K562 (cell line): Measurements from ENCODE around the gene RETREG2. TPM values are rescaled to one million over a fixed set of nuclear protein-coding genes. Genes with fewer than 3 reads are reported as not detected.

Experiments used
- ATAC-seq: fragments of 200-7000 bp; cut with Tn5 transposase; 3 replicates; pipeline ENCODE4 v1.9.1; 2020; ENCODE audit warnings: moderate library complexity
- BruUV-seq: library from RNA; stranded (reverse); fragments of 400-500 nt; replicated peaks from 2 replicates; lab custom pipeline; 2021; lab: Mats Ljungman, UMichigan
- CTCF ChIA-PET: fragments of 300-600 bp; formaldehyde crosslinking; extraction: SDS; loops from one replicate; lab custom pipeline; 2021; ENCODE audit warnings: low intra/inter-chr PET ratio; lab: Yijun Ruan, JAX
- POLR2A ChIA-PET: fragments of 300-600, 350-650 bp; sonication (Branson Sonifier 250); formaldehyde crosslinking; extraction: SDS; loops from one replicate; lab custom pipeline; 2021; ENCODE audit warnings: antibody characterized with exemption, inconsistent platforms; lab: Yijun Ruan, JAX
- DNase-seq, 4 experiments: peaks; one replicate each; pipeline versions ENCODE4 v3.0.0 to v3.0.0-alpha.2; 2011 to 2018; ENCODE audit warnings: low spot score in 3 of 4, mixed read lengths in 3 of 4; ENCODE audit errors: extremely low read depth in 1 of 4
- FAIRE-seq: peaks from 2 replicates; lab custom pipeline; 2011; peaks lifted over from hg19 to GRCh38; lab: Jason Lieb, UNC
- H2AFZ ChIP-seq: 2 replicates; pipeline ENCODE4 v1.6.0; 2011; ENCODE audit warnings: low read depth, low read length, control low read depth, inconsistent platforms
- H3K27ac ChIP-seq: fragments of 200-600 bp; 3 replicates; pipeline ENCODE4 v1.8.0; 2011; ENCODE audit warnings: low read depth, mild to moderate bottlenecking, control low read depth, inconsistent platforms, low read length, moderate library complexity, mixed read lengths; ENCODE audit errors: extremely low read depth
- H3K27me3 ChIP-seq, 2 experiments: fragments of 300-600 bp in 1 of 2; 2 replicates in 1 of 2; 3 replicates in 1 of 2; pipeline versions ENCODE4 v1.6.0 to v1.8.0; 2011; ENCODE audit warnings: inconsistent platforms in 2 of 2, low read length in 2 of 2, mild to moderate bottlenecking in 1 of 2, mixed read lengths in 1 of 2, moderate library complexity in 1 of 2; ENCODE audit not compliant: control insufficient read depth in 2 of 2, insufficient read depth in 2 of 2
- H3K36me3 ChIP-seq: fragments of 300-600 bp; 3 replicates; pipeline ENCODE4 v1.8.0; 2011; ENCODE audit warnings: mild to moderate bottlenecking, low read length, inconsistent platforms; ENCODE audit not compliant: control insufficient read depth, insufficient read depth
- H3K4me1 ChIP-seq, 2 experiments: fragments of 200-600 bp in 1 of 2; replicated peaks in 1 of 2; 2 replicates in 1 of 2; 3 replicates in 1 of 2; pipeline versions ENCODE4 v1.5.1 to v1.8.0; 2011; ENCODE audit warnings: inconsistent platforms in 2 of 2, low read length in 2 of 2, mild to moderate bottlenecking in 1 of 2, mixed read lengths in 1 of 2, moderate library complexity in 1 of 2; ENCODE audit not compliant: control insufficient read depth in 2 of 2, insufficient read depth in 2 of 2
- H3K4me2 ChIP-seq: 2 replicates; pipeline ENCODE4 v1.6.1; 2011; ENCODE audit warnings: low read length, control low read depth, inconsistent platforms, mixed read lengths; ENCODE audit not compliant: insufficient read depth
- H3K4me3 ChIP-seq: fragments of 200-600 bp; sonication (generic), shearing (Covaris generic); 2 replicates; pipeline ENCODE4 v1.5.1; 2016; ENCODE audit warnings: control low read depth, inconsistent platforms
- H3K79me2 ChIP-seq: fragments of 200-600 bp; 3 replicates; pipeline ENCODE4 v1.8.0; 2011; ENCODE audit warnings: low read length, inconsistent platforms; ENCODE audit not compliant: control insufficient read depth, insufficient read depth
- H3K9ac ChIP-seq, 2 experiments: 2 replicates each; pipeline versions ENCODE4 v1.6.0 to v1.6.1; 2011; ENCODE audit warnings: low read depth in 2 of 2, low read length in 2 of 2, control low read depth in 1 of 2, inconsistent platforms in 1 of 2, mild to moderate bottlenecking in 1 of 2, mixed read lengths in 1 of 2; ENCODE audit not compliant: insufficient read depth in 1 of 2
- H3K9me1 ChIP-seq: one replicate; pipeline ENCODE4 v1.6.0; 2011; ENCODE audit warnings: inconsistent platforms, mild to moderate bottlenecking, low read length, moderate library complexity; ENCODE audit not compliant: control insufficient read depth, insufficient read depth
- H3K9me3 ChIP-seq: replicated peaks from 2 replicates; pipeline ENCODE4 v1.5.1; 2011; ENCODE audit warnings: low read depth, low read length, inconsistent platforms; ENCODE audit not compliant: control insufficient read depth, insufficient read depth
- H4K20me1 ChIP-seq: replicated peaks from 2 replicates; pipeline ENCODE4 v1.6.1; 2011; ENCODE audit warnings: low read length, inconsistent platforms, mixed read lengths; ENCODE audit not compliant: control insufficient read depth, insufficient read depth
- HNRNPL ChIP-seq: fragments of 200-400 bp; formaldehyde crosslinking; IDR thresholded peaks from 2 replicates; pipeline ENCODE4 v1.6.1; 2017; ENCODE audit warnings: low read depth, mild to moderate bottlenecking, low read length
- MYBL2 ChIP-seq, 2 experiments: fragments of 450-650 bp in 1 of 2; sonication (generic) in 1 of 2; formaldehyde crosslinking in 1 of 2; IDR thresholded peaks; 2 replicates each; pipeline versions ENCODE4 v1.6.1 to v1.8.1; 2017 to 2022; ENCODE audit warnings: borderline replicate concordance in 1 of 2, inconsistent platforms in 1 of 2, low read depth in 1 of 2, mild to moderate bottlenecking in 1 of 2, missing genetic modification reagents in 1 of 2, moderate library complexity in 1 of 2
- NFIC ChIP-seq: fragments of 450-650 bp; IDR thresholded peaks from 2 replicates; pipeline ENCODE4 v1.6.1; 2017; ENCODE audit warnings: mild to moderate bottlenecking, inconsistent platforms
- PHB2 ChIP-seq: fragments of 450-650 bp; IDR thresholded peaks from 2 replicates; pipeline ENCODE4 v1.6.1; 2017; ENCODE audit warnings: low read depth
- POLR2G ChIP-seq: fragments of 200-400 bp; formaldehyde crosslinking; IDR thresholded peaks from 2 replicates; pipeline ENCODE4 v1.6.1; 2017; ENCODE audit warnings: low read depth, mild to moderate bottlenecking, antibody characterized with exemption, low read length, moderate library complexity
- RBFOX2 ChIP-seq: fragments of 200-400 bp; formaldehyde crosslinking; IDR thresholded peaks from 2 replicates; pipeline ENCODE4 v1.6.1; 2017; ENCODE audit warnings: low read depth, mild to moderate bottlenecking, low read length, moderate library complexity
- whole genome bisulfite sequencing: fragments of 100-300 bp; shearing (Covaris generic); methylation state at CpG from one replicate; pipeline ENCODE4 v1.1.6; 2016; ENCODE audit warnings: low coverage, mixed read lengths; ENCODE audit not compliant: insufficient coverage; ENCODE audit errors: missing lambda C conversion rate; 5-methylcytosine and 5-hydroxymethylcytosine counted together
- in situ Hi-C: fragments of 300-500 bp; cut with MboI; formaldehyde crosslinking; loops from 4 replicates; pipeline ENCODE4 v1.15.0; 2018; ENCODE audit warnings: inconsistent platforms, mixed read lengths
- intact Hi-C: fragments of 100-400 bp; cut with micrococcal nuclease; formaldehyde crosslinking; loops from 2 replicates; pipeline ENCODE4 v1.14.2; 2022
- polyA plus RNA-seq, 8 experiments: library from polyadenylated mRNA; depleted of rRNA in 4 of 8; stranded (reverse) in 5 of 8; unstranded in 3 of 8; fragments of >200 nt; fragmentation: Nextera tagmentation in 2 of 8; fragmentation: Illumina TruSeq in 1 of 8; extraction: Ambion mirVana in 2 of 8; extraction: Trizol in 1 of 8; gene quantifications; 2 replicates each; pipeline versions ENCODE4 v1.2.1 to v1.2.3, GENCODE V29; 2011 to 2014; ENCODE audit warnings: inconsistent platforms in 1 of 8, missing spikeins in 1 of 8
- total RNA-seq, 7 experiments: library from RNA; depleted of rRNA in 6 of 7; stranded (reverse); fragments of >200 nt in 6 of 7; fragmentation: Illumina TruSeq in 2 of 7; extraction: Trizol in 2 of 7; gene quantifications; 2 replicates each; pipeline versions ENCODE4 v1.2.1 to v1.2.3, GENCODE V29; 2011 to 2021; ENCODE audit warnings: low replicate concordance in 1 of 7

RETREG2 gene
- total and polyA plus RNA-seq, 9 of the 15 experiments (the other 6 are each of a cell fraction or from before 2014, with no cell fraction given): 4.9 to 40.1 (median 19.2) TPM

DNA sequence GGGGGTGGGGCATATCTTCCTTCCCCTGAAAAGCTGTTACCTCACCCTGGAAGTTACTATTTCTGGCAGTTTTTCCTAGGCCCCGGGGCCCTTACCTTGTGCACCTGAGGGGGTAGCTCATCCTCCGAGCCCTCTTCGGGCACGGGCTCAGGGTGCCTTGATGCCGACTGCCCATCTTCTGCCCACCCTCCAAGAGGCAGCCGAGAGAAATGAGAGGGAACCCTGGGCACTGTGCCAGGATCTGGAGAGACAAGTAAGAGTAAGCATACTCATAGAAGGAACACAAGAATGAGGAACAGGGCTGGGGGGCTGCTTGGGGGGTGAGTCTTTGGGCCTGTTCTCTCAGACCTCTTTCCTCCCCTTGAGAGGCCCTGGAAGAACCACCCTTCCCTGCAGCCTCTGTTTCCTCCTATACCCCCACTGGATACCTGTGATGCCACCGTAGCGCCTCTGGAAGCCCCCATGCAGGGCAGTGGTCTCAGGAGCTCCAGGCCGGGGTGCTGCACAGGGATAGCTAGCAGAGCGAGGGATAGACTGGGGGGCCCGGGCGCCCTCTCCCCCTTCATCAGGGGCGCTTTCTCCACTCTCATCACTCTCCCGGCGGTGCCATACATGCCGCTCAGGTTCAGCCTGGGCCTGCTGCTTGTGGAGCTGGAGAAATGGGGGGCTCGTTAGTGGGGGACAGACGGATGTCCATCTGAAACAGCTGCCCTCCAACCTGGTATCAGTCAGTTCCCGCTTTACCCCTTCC lies 42.8 kb downstream of the RETREG2 start:
- no peak overlapping the region for H3K4me3 ChIP-seq
- no peak for ATAC-seq
- POLR2A ChIA-PET: interaction anchor here (0.6 to 2.1 kb wide), 5 partner anchors 9 to 34 kb away, joined by 3 to 12 read pairs (median 3); partner anchors contain the start of genes ANKZF1, ATG9A and TUBA4A

DNA sequence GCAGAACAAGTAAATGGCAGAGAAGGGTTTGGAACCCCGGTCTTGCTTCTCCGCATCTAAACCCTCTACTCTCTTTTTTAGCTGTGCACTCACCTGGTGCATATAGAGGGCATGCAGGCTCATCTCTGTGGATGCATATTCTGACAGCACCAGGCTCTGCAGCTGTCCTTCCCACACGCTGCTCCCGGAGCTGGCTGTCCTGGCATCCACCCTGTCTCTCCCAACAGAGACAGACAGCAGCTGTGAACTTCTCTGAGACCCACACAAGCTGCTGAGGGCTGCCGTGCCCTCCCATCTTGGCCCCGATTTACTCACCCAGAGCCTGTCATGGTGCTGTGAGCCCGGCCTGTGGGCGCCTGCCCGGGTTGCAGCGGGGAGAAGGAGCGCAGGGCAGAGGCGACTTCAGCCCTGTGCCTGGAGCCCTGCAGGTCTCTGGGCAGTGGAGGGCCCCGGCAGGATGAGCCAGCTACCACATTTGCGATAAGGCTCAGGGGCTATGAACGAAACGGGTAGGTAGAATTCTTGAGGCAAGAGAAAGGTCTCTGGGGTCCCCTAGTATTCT lies 44.0 kb downstream of the RETREG2 start:
- Histone ChIP-seq H3K4me1 (peaks cover 6 to 39% of the 10 kb centered on the region in 2 experiments; a peak in 4 of 5 replicates), H4K20me1 (0 out of 2 replicates have a peak, but pooled peaks cover 2% of the 10 kb centered on the region), H3K9ac (no peak overlapping the region; a peak in 1 of 4 replicates), H3K9me1 (no peaks in the 10 kb centered on the region), H3K4me2 (no peak overlapping the region), H3K9me3 (no peaks in the 10 kb centered on the region), H3K79me2 (peaks cover 22% of the 10 kb centered on the region), H3K27ac (no peak overlapping the region), H2AFZ (no peak overlapping the region), H3K27me3 (no peaks in the 10 kb centered on the region), H3K36me3 (peaks cover 73% of the 10 kb centered on the region), H3K4me3 (no peak overlapping the region)
- no peak for FAIRE-seq
- ChIA-PET POLR2A (interaction anchor here (0.7 to 1.4 kb wide), 3 partner anchors 8 to 33 kb away, joined by 3 read pairs; partner anchors contain the start of genes ANKZF1 and ATG9A), CTCF (no interaction called here)
- intact Hi-C loops: no loop called here
- WGBS: 90% methylated on average over 10 of the region's 16 CpGs
- no peak for ATAC-seq
- TF ChIP-seq RBFOX2: peak; percentile 49
- TF ChIP-seq MYBL2 (IDR thresholded peaks at IDR 0.05; ENCODE audit: low read depth): no peak
- TF ChIP-seq MYBL2 (CRISPR knock-in tag; IDR thresholded peaks at IDR 0.05; ENCODE audit: borderline replicate concordance): no peak
- no peak for TF ChIP-seq PHB2
- TF ChIP-seq POLR2G: peak; percentile 54; the same call in 1 of the 2 replicates
- in situ Hi-C loops: no loop called here
- no peak for DNase-seq
- no TSS peak for BruUV-seq

More for the DNA sequence above, 42.8 kb downstream of the RETREG2 start:
- Histone ChIP-seq H3K4me1 (peaks cover 13 to 50% of the 10 kb centered on the region in 2 experiments; a peak in 4 of 5 replicates), H3K4me2 (no peak overlapping the region), H4K20me1 (0 out of 2 replicates have a peak, but pooled peaks cover 2% of the 10 kb centered on the region), H3K9me1 (no peaks in the 10 kb centered on the region), H3K36me3 (peaks cover 73% of the 10 kb centered on the region; the same call in 2 of the 3 replicates), H3K9ac (no peak overlapping the region; a peak in 1 of 4 replicates), H3K27me3 (no peaks in the 10 kb centered on the region), H3K27ac (no peak overlapping the region), H2AFZ (no peak overlapping the region), H3K79me2 (peaks cover 27% of the 10 kb centered on the region), H3K9me3 (no peaks in the 10 kb centered on the region)
- WGBS: 91% methylated on average over 14 of the region's 19 CpGs
- TF ChIP-seq HNRNPL: no peak
- peak; percentile 26; the same call in 1 of the 2 replicates for TF ChIP-seq POLR2G
- peak; percentile 82 for TF ChIP-seq NFIC
- in situ Hi-C loops (no loop called here), intact Hi-C loops (no loop called here)
- FAIRE-seq: no peak
- BruUV-seq: no TSS peak
- CTCF ChIA-PET: no interaction called here
- no peak for DNase-seq
